BJ (cell line): ENCODE data around the gene SACM1L. TPM values are rescaled to one million over a fixed set of nuclear protein-coding genes. Genes with fewer than 3 reads are reported as not detected.

Experiments used
- CTCF ChIA-PET: fragments of 350-600 bp; formaldehyde crosslinking; extraction: SDS; loops from one replicate; lab custom pipeline; 2021; ENCODE audit warnings: antibody characterized with exemption, inconsistent platforms; lab: Yijun Ruan, JAX
- POLR2A ChIA-PET: fragments of 300-600 bp; sonication (Branson Sonifier 250); formaldehyde crosslinking; extraction: SDS; loops from one replicate; lab custom pipeline; 2021; ENCODE audit warnings: antibody characterized with exemption; lab: Charles Lee
- DNase-seq: peaks from one replicate; pipeline ENCODE4 v3.0.0-alpha.2; 2011; ENCODE audit warnings: low read depth
- H3K27me3 ChIP-seq: 2 replicates; pipeline ENCODE4 v1.6.0; 2011; ENCODE audit warnings: low read length; ENCODE audit not compliant: control insufficient read depth, insufficient read depth
- H3K36me3 ChIP-seq: 2 replicates; pipeline ENCODE4 v1.5.1; 2011; ENCODE audit warnings: low read length; ENCODE audit not compliant: control insufficient read depth, insufficient read depth
- H3K4me3 ChIP-seq: 2 replicates; pipeline ENCODE4 v1.5.1; 2011; ENCODE audit warnings: low read depth, mild to moderate bottlenecking, control low read depth, low read length
- polyA plus RNA-seq: library from polyadenylated mRNA; depleted of rRNA; stranded (reverse); fragments of >200 nt; gene quantifications from 2 replicates; pipeline ENCODE4 v1.2.3, GENCODE V29; 2011
- TF ChIP-seq, protein P1 (sequence below): IDR thresholded peaks from 2 replicates; pipeline ENCODE4 v1.5.1; 2011; ENCODE audit warnings: low read depth, mild to moderate bottlenecking, control low read depth, inconsistent platforms, low read length, moderate library complexity; ENCODE audit not compliant: insufficient read depth

Gene SACM1L
- polyA plus RNA-seq, 1 experiment = 10.8 TPM

DNA sequence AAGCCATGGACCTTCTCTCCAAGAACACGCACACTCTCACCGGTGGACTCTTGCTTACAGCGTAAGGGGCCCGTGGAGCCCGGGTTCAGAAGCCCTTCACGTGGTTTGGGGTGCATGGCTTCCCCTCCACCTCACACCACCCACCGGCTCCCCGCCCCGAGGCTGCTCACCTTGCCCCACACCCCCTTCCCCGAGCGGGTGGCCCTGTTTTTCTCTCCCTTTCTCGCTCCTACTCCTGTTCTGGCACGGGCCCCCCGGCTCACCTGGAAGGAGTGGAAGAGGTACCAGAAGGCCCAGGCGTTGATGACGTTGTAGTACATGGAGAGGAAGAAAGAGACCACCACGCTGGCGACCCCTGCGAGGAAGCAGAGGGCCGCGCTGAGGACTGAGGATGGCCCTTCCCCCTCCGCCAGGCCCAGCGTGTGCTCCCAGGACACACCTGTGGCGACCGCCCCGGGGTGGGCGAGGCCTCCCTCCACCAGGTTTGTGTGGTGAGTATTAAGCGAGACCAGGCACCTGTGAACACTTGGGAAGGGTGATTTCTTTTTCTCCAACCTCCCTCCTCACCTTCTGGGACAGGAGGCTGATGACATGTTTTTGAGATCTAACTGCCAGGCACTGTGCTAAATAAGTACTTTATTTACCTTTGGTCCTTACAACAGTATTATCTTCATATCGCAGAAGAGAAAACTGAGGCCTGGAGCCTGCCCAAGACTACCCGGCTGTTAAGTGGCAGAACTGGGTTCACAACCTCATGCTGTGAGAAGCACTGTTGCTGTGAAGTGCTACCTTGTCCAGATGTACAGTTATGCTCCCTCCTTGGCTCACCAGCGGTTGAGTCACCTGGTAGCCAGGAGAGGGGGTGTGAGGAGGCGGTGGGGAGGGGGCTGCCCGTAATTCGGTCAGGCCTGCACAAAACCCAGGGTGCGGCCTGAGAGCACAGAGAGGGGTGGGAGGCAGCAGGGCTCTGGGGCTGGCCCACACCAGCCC lies 90.8 kb downstream of the SACM1L start:
- POLR2A ChIA-PET = no interaction called here
- no peak for DNase-seq
- Histone ChIP-seq H3K36me3 (no peaks in the 10 kb centered on the region), H3K4me3 (no peak overlapping the region), H3K27me3 (peaks cover 11% of the 10 kb centered on the region)
- CTCF ChIA-PET = no interaction called here
- TF ChIP-seq, protein P1, sequence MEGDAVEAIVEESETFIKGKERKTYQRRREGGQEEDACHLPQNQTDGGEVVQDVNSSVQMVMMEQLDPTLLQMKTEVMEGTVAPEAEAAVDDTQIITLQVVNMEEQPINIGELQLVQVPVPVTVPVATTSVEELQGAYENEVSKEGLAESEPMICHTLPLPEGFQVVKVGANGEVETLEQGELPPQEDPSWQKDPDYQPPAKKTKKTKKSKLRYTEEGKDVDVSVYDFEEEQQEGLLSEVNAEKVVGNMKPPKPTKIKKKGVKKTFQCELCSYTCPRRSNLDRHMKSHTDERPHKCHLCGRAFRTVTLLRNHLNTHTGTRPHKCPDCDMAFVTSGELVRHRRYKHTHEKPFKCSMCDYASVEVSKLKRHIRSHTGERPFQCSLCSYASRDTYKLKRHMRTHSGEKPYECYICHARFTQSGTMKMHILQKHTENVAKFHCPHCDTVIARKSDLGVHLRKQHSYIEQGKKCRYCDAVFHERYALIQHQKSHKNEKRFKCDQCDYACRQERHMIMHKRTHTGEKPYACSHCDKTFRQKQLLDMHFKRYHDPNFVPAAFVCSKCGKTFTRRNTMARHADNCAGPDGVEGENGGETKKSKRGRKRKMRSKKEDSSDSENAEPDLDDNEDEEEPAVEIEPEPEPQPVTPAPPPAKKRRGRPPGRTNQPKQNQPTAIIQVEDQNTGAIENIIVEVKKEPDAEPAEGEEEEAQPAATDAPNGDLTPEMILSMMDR = no peak

DNA sequence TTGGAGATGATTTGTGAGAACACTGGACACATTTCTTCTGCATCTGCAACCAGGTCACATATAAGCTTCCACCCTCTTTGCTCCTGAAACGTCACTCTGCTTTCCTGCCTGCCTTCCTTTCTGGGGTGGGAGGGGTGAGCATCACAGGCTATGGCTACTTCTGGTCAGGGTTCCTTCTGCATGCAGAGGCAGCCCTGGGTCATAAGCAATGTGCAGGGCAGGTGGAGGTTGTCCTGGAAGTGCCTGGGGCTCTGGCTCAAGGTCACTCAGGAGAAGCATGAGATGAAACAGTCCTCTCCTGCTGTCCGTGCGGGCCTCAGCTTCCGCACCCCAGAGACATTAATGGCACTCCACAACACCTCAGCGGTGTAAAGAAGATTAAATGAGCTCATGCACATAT lies 92.1 kb downstream of the SACM1L start:
- DNase-seq = no peak
- peaks cover 12% of the 10 kb centered on the region for H3K27me3 ChIP-seq
- TF ChIP-seq, protein P1 = no peak
- POLR2A ChIA-PET = no interaction called here
- CTCF ChIA-PET = interaction anchor here (0.6 kb wide), 1 partner anchor 10 kb away, joined by 3 read pairs; no protein-coding TSS in a partner anchor
- no peaks in the 10 kb centered on the region for H3K36me3 ChIP-seq
- no peak overlapping the region for H3K4me3 ChIP-seq

DNA sequence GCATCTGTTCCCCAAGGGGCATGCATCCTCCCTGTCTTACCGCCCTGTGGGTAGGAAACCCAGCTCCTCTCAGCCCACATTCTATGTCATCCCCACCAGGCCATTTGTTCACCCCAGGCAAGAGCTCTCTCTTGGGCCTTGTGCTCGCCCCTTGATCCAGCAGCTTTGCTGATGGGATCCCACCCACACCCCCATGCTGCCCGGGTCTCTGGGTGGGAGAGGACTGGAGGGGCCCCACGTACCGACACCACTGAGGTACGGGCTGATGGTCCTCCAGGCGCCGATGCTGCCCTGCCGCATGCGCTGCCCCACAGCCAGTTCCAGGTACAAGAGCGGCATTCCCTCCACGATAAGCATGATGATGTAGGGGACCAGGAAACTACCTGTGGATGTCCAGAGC lies 92.6 kb downstream of the SACM1L start:
- ChIA-PET CTCF (interaction anchor here (0.6 kb wide), 1 partner anchor 10 kb away, joined by 3 read pairs; no protein-coding TSS in a partner anchor), POLR2A (no interaction called here)
- H3K4me3 ChIP-seq = no peak overlapping the region
- no peak for DNase-seq
- no peaks in the 10 kb centered on the region for H3K36me3 ChIP-seq
- peaks cover 13% of the 10 kb centered on the region for H3K27me3 ChIP-seq
- TF ChIP-seq, protein P1 = no peak

DNA sequence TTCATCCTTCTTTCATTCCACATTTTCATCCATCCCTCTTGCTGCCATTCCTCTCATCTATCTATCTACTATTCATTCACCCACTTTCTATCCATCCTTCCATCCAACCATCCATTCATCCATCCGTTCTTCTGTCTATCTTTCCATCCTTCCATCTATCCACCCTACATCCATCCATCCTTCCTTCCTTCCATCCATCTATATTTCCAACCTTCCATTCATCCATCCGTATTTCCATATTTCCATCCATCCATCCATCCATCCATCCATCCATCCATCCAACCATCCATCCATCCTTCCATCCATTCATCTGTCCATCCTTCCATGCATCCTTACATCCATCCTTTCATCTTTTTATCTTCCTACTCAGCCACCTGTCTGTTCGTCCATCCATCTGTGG lies 93.2 kb downstream of the SACM1L start:
- peaks cover 12% of the 10 kb centered on the region for H3K27me3 ChIP-seq
- POLR2A ChIA-PET = no interaction called here
- no peak overlapping the region for H3K4me3 ChIP-seq
- DNase-seq = no peak
- CTCF ChIA-PET = no interaction called here
- TF ChIP-seq, protein P1 = no peak
- no peaks in the 10 kb centered on the region for H3K36me3 ChIP-seq

DNA sequence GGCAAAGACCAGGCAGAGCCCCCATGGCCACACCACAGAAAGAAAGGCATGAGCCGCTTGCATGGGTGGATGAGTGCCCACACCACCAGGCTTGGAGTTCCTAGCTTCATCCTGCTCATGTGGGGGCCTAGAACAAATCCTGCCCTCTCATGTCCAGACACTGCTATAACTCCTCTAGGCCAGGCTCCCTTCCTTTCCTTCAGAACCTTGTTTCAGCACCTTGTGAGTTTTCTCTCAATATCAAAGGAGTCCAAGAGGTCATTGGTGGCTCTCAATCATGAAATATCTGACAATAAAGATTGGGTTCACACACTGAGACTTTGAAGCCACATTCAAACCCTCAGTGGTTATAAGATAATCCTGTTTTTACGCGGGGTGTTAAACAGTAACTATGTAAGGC lies 94.5 kb downstream of the SACM1L start:
- no peak for DNase-seq
- ChIA-PET CTCF (no interaction called here), POLR2A (no interaction called here)
- Histone ChIP-seq H3K27me3 (peaks cover 12% of the 10 kb centered on the region), H3K36me3 (no peaks in the 10 kb centered on the region), H3K4me3 (no peak overlapping the region)
- TF ChIP-seq, protein P1 = 0 out of 2 replicates have a peak, but pooled peaks have one; percentile 8
